GM20000 (cell line): ENCODE measurements around the gene MBNL2.

Experiments
- DNase-seq: peaks from one replicate; pipeline ENCODE4 v3.0.0; 2012; ENCODE audit warnings: low spot score
- TF ChIP-seq, protein P1 (sequence below): IDR thresholded peaks from 2 replicates; pipeline ENCODE4 v1.5.1; 2012; ENCODE audit warnings: mild to moderate bottlenecking, control low read depth; ENCODE audit errors: extremely low read depth, missing control alignments

MBNL2 gene

DNA sequence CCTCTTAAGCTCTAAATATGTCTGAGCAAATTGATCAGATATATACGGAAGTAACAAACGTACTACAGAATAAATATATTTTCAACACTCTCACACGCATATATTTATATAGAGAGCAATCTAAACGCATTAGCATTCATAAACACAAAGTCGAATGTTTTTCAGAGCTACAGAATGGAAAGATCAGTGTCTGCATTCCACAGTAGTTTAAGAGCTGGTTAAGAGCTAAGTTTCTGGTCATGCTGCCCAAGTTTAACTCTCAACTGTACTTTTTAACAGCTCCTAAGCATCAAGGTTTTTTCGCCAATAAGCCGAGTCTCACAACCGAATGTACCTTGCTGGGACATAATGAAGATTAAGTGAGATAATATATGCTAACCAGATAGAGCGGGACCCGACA lies 175.1 kb downstream of the MBNL2 start:
- TF ChIP-seq, protein P1, sequence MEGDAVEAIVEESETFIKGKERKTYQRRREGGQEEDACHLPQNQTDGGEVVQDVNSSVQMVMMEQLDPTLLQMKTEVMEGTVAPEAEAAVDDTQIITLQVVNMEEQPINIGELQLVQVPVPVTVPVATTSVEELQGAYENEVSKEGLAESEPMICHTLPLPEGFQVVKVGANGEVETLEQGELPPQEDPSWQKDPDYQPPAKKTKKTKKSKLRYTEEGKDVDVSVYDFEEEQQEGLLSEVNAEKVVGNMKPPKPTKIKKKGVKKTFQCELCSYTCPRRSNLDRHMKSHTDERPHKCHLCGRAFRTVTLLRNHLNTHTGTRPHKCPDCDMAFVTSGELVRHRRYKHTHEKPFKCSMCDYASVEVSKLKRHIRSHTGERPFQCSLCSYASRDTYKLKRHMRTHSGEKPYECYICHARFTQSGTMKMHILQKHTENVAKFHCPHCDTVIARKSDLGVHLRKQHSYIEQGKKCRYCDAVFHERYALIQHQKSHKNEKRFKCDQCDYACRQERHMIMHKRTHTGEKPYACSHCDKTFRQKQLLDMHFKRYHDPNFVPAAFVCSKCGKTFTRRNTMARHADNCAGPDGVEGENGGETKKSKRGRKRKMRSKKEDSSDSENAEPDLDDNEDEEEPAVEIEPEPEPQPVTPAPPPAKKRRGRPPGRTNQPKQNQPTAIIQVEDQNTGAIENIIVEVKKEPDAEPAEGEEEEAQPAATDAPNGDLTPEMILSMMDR, result no peak
- DNase-seq, result no peak

DNA sequence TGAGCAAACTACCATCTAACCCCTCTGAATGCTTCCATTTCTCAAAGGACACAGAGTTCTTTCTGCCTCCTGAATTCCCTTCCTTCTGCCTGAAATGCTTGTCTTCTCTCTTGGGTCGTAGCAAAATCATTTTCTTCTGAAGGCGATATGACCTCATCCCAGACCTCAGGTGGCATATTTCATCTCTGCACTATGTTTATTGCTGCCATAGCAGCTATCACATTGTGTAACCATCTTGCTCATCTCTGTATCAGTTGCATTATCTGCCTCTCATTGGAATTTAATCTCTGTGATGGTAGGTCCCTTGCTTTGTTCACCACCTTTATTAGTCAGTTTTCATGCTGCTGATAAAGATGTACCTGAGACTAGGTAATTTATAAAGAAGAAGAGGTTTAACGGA lies 179.3 kb downstream of the MBNL2 start:
- no peak for DNase-seq
- TF ChIP-seq, protein P1, result no peak

DNA sequence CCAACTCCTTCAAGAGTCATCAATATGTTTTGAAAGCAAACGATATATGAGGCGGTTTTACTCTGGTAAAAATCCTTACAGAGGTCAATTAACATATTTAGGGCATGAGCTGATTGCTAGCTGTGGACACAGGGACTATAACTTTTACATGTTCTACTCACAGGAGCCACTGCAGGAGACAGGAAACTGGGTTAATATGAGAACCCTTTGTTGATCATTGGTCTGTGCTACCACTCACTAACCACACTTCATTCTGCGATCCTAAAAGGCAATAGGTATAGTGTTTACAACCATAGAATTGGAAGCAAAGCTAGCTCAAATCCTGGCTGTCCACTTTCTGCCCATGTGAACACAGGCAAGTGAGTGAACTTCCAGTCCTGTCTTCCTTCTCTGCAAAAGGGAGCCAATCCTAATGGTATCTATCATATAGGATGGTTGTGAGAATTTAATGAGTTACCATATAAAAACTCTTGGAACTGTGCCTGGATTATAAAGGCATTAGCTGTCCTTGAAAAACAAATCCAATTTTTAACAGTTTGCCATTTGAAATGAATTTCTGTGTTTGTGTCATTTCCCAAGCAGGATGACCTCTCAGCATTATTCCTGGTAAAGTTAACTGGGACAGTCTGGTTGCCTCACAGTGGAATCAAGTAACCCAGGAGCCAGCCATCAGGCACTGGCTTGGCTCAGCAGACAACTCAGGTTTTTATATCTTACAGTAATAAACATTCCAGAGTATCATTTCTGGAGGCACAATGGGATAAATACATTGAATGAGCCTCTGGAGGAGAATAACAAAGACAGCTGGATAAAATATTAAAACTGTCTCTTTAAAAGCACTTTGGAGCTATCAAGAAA lies 182.0 kb downstream of the MBNL2 start:
- TF ChIP-seq, protein P1, result no peak
- no peak for DNase-seq

DNA sequence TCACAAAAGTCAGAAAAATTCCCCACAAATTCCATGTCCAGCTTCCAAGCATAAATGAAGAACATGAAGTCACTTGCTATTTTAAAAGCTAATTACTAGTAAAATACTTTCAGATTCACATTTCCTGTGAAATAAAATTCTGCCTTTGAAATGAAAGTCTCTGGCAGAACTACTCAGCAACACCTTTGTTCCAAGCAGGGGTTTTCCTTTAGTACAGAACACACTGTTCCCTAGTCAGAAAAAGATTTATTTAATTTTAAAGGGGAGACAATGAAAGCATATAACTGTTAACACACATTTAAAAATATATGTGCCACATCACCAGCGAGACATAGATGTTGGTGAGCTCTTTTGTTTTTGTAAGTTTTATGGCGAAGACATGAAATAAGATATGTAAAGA lies 185.4 kb downstream of the MBNL2 start:
- TF ChIP-seq, protein P1, result no peak
- no peak for DNase-seq

DNA sequence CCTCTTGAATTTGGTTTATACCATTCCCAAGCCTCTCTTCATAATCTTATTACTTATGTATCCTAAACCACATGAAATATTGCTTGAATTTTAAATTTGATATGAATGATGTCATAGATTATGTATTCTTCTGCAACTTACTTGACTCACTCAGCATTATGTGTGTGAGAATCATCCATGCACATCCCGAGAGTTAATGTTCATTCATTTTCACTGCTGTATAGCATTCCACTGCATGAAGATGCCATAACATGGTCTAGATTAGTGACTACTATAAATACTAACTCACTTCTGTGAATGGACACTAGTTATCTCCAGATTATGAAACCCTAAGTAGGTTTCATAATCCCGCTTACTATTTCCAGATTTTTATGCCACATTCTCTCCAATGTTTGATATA lies 186.8 kb downstream of the MBNL2 start:
- no peak for DNase-seq
- TF ChIP-seq, protein P1, result no peak

DNA sequence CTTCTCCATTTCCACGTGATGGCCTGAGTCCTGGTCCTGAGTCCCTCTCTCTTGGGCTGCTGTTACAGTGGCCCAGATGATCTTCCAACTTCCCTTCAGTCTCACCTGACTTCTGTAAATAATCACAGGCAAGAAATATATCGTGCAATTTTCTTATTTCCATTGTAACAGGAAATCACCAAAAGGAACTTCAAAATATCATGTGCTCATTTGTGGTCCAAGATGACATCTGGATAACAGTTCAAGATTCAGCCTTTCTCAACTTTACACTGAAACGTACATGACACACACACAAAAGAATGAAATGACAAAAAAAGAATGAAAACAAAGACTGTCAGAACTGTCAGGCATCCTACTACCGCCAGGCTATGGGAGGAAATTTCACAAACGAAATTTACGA lies 189.9 kb downstream of the MBNL2 start:
- DNase-seq, result no peak
- TF ChIP-seq, protein P1, result no peak

DNA sequence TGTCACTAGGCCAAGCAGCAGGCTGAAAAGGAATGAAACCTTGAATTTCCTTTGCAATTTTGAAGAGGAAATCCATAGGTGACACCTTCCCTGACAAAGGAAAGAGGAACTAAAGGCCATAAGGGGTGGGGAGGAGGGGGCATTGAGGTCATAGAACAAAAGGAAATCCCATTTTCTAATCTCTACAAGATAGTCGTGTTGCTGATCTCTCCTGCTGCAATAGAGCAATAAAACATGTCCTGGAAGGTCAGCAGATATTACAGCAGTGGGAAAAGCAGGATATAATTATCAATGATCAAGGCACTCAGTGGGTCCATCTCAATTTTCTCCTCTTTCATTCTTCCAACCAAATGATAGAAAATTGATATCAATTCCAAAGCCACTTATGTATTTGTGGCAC lies 191.6 kb downstream of the MBNL2 start:
- TF ChIP-seq, protein P1, result no peak

More for the DNA sequence above, 191.6 kb downstream of the MBNL2 start:
- no peak for DNase-seq
